ENCODE measurements around the gene ZMIZ2.

- TF ChIP-seq JUND (IDR thresholded peaks at IDR 0.05), result no peak
- TF ChIP-seq CTCF (IDR thresholded peaks at IDR 0.05; ENCODE audit: low read depth, low read length, missing input control), result no peak
- TF ChIP-seq REST (IDR thresholded peaks at IDR 0.05), result no peak
- TF ChIP-seq MAX (IDR thresholded peaks at IDR 0.05), result no peak
- TF ChIP-seq FOXA2 (IDR thresholded peaks at IDR 0.05), result no peak
Measured at GRCh38 chr7:44716205-44716604, 32.4 kb upstream of the ZMIZ2 start.
